Fibroblast of lung (primary cell): ENCODE measurements around the gene ST6GALNAC6. TPM values are rescaled to one million over a fixed set of nuclear protein-coding genes. Genes with fewer than 3 reads are reported as not detected.
A peak's percentile ranks its signal among the peaks of the same experiment; 100 is the strongest.

Source experiments
- DNase-seq, 2 donors: peaks; one replicate each; pipeline versions ENCODE4 v3.0.0 to v3.0.0-alpha.2; 2010; ENCODE audit warnings: low read depth in 2 of 2
- H2AFZ ChIP-seq: 2 replicates; pipeline ENCODE4 v1.5.1; 2012; ENCODE audit warnings: low read length, control low read depth, inconsistent platforms
- H3K27ac ChIP-seq: 2 replicates; pipeline ENCODE4 v1.5.1; 2011; ENCODE audit warnings: low read length, control low read depth; ENCODE audit not compliant: insufficient read depth
- H3K27me3 ChIP-seq: 2 replicates; pipeline ENCODE4 v1.5.1; 2011; ENCODE audit warnings: mild to moderate bottlenecking, low read length; ENCODE audit not compliant: control insufficient read depth, insufficient read depth
- H3K36me3 ChIP-seq: 2 replicates; pipeline ENCODE4 v1.5.1; 2011; ENCODE audit warnings: low read length; ENCODE audit not compliant: control insufficient read depth, insufficient read depth
- H3K4me1 ChIP-seq: 2 replicates; pipeline ENCODE4 v1.5.1; 2011; ENCODE audit warnings: low read length; ENCODE audit not compliant: control insufficient read depth, insufficient read depth; ENCODE audit errors: extremely low read depth
- H3K4me2 ChIP-seq: 2 replicates; pipeline ENCODE4 v1.5.1; 2011; ENCODE audit warnings: low read length, control low read depth; ENCODE audit not compliant: insufficient read depth; ENCODE audit errors: extremely low read depth
- H3K4me3 ChIP-seq, 4 experiments: fragments of 200-600 bp in 1 of 4; sonication (generic) in 1 of 4; replicated peaks in 1 of 4; 2 replicates each; pipeline ENCODE4 v1.5.1; 2011 to 2016; ENCODE audit warnings: low read length in 4 of 4, low read depth in 3 of 4, mild to moderate bottlenecking in 3 of 4, control low read depth in 2 of 4, inconsistent platforms in 1 of 4, mixed read lengths in 1 of 4; ENCODE audit not compliant: insufficient read depth in 1 of 4; ENCODE audit errors: control extremely low read depth in 1 of 4
- H3K79me2 ChIP-seq: 2 replicates; pipeline ENCODE4 v1.5.1; 2012; ENCODE audit warnings: mild to moderate bottlenecking, low read length, inconsistent platforms; ENCODE audit not compliant: control insufficient read depth, insufficient read depth
- H3K9ac ChIP-seq: 2 replicates; pipeline ENCODE4 v1.5.1; 2011; ENCODE audit warnings: mild to moderate bottlenecking, low read length, control low read depth; ENCODE audit not compliant: insufficient read depth
- H3K9me3 ChIP-seq: 2 replicates; pipeline ENCODE4 v1.5.1; 2012; ENCODE audit warnings: low read depth, low read length; ENCODE audit not compliant: control insufficient read depth, insufficient read depth
- H4K20me1 ChIP-seq: 2 replicates; pipeline ENCODE4 v1.5.1; 2011; ENCODE audit warnings: low read length; ENCODE audit not compliant: control insufficient read depth, insufficient read depth; ENCODE audit errors: extremely low read depth
- CTCF ChIP-seq, 2 donors: IDR thresholded peaks in 1 of 2; conservative IDR thresholded peaks in 1 of 2; 1 replicate in 1 of 2; 2 replicates in 1 of 2; pipeline ENCODE4 v1.5.1; 2011 to 2012; ENCODE audit warnings: low read length in 2 of 2, control low read depth in 1 of 2, inconsistent platforms in 1 of 2, low read depth in 1 of 2, mild to moderate bottlenecking in 1 of 2
- EZH2 ChIP-seq: IDR thresholded peaks from 2 replicates; pipeline ENCODE4 v1.5.1; 2012; ENCODE audit warnings: low read length, control low read depth, mild to moderate bottlenecking; ENCODE audit errors: missing control alignments
- polyA plus RNA-seq, 2 donors: library from polyadenylated mRNA; depleted of rRNA in 1 of 2; stranded (reverse) in 1 of 2; unstranded in 1 of 2; fragments of >200 nt; gene quantifications; 2 replicates each; pipeline ENCODE4 v1.2.1, GENCODE V29; 2011 to 2012; ENCODE audit warnings: missing spikeins in 1 of 2
- total RNA-seq: library from RNA; depleted of rRNA; stranded (reverse); fragments of >200 nt; gene quantifications from 2 replicates; pipeline ENCODE4 v1.2.1, GENCODE V29; 2014

ST6GALNAC6 gene
- total and polyA plus RNA-seq, 2 donors (not counting 1 experiment from before 2014, with no cell fraction given): 56.0 to 69.5 TPM

DNA sequence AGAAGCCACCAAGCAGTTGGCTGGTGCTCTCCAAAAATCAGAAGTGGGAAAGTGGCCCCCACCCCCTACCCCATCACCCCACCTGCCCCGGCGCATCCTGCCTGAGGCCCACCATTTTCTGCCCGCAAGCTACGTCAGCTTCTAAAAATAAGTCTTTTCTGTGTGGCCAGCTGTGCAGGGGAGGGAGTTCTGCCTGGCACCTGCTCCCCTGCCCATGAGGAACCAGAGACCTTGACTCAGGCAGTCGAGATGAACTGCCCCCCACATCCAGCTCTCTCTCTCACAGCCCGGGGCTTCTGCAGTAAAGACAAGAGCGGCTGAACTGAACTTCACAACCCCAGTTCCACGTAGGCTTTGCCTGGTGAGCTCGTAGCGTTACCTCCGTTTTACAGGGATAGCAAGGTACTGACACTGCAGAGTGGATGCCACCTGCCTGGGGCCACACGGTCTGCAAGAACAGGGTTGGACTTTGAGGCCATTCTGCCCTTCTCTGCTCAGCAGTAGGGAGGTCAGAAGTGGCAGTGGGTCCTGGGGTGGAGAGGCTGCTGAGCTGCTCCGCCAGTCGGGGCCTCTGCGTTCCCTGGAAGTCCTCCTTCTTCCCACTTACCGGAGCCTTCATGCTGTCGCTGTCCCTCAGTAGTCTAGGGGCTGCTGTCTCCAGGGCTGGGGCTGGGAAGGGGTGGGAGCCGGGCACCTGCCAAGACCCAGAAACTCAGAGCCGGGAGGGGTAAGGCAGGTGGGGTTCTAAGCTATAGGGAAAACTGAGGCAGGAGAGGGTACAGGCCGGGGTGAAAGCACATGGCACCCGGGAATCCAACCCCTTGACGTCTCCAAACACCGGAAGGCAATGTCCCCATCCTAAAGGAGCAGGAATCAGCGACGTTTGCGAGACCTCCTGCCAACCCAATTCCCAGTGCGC, 16.7 kb upstream of the ST6GALNAC6 start:
- no peaks in the 10 kb centered on the region for H3K27me3 ChIP-seq
- peak overlapping the region; percentile 51 to 82 (median 68) for H3K4me3 ChIP-seq
- H3K79me2 ChIP-seq: peaks cover 5% of the 10 kb centered on the region
- no peaks in the 10 kb centered on the region for H4K20me1 ChIP-seq
- peaks cover 29% of the 10 kb centered on the region for H3K4me1 ChIP-seq
- TF ChIP-seq EZH2 (no peak), CTCF (conservative IDR thresholded peaks at IDR 0.05 in 1 of 2, IDR thresholded peaks at IDR 0.05 in 1 of 2; ENCODE audit: low read depth in 1 of 2, low read length in 2 of 2) (no peak)
- H3K36me3 ChIP-seq: peaks cover 12% of the 10 kb centered on the region
- H2AFZ ChIP-seq: peak overlapping the region; percentile 71
- H3K4me2 ChIP-seq: peak overlapping the region; percentile 70
- H3K9me3 ChIP-seq: no peaks in the 10 kb centered on the region
- peak overlapping the region; percentile 71 for H3K9ac ChIP-seq
- peak overlapping the region; percentile 48 for H3K27ac ChIP-seq
- no peak for DNase-seq

DNA sequence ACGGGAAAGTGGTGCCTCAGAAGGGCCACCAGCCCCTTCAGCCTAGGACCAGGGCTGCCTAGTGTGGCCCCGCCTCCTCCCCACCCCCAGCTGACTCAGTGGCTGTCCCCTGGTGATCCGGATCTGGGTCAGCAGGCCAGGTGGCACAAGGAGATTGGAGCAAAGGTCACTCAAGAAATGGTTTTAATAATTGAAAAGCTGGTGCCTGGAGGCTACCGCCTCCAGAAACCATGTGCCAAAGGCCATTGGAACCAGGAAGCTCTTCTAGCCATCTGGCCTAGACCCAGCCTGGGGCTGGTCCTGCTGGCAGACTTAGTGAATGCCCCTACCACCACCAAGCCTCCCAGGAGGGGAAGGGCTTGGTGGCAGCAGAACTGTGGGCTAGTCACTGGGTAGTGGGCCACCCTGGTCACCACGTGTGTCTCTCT, 15.9 kb upstream of the ST6GALNAC6 start:
- no peaks in the 10 kb centered on the region for H3K9me3 ChIP-seq
- TF ChIP-seq EZH2 (no peak), CTCF (conservative IDR thresholded peaks at IDR 0.05 in 1 of 2, IDR thresholded peaks at IDR 0.05 in 1 of 2; ENCODE audit: low read depth in 1 of 2, low read length in 2 of 2) (no peak)
- H3K4me3 ChIP-seq: no peak overlapping the region
- H3K27me3 ChIP-seq: no peaks in the 10 kb centered on the region
- peak overlapping the region; percentile 70 for H3K4me2 ChIP-seq
- no peak for DNase-seq
- peaks cover 12% of the 10 kb centered on the region for H3K36me3 ChIP-seq
- H2AFZ ChIP-seq: no peak overlapping the region
- H3K27ac ChIP-seq: no peak overlapping the region
- H3K79me2 ChIP-seq: peaks cover 5% of the 10 kb centered on the region
- no peaks in the 10 kb centered on the region for H4K20me1 ChIP-seq
- no peak overlapping the region for H3K9ac ChIP-seq
- H3K4me1 ChIP-seq: peaks cover 31% of the 10 kb centered on the region

GRCh38 chr9:127913682-127914081, 14.3 kb upstream of the ST6GALNAC6 start:
- no peak for TF ChIP-seq CTCF (conservative IDR thresholded peaks at IDR 0.05 in 1 of 2, IDR thresholded peaks at IDR 0.05 in 1 of 2; ENCODE audit: low read depth in 1 of 2, low read length in 2 of 2)
- Histone ChIP-seq H4K20me1 (no peaks in the 10 kb centered on the region), H3K27me3 (no peaks in the 10 kb centered on the region), H2AFZ (no peak overlapping the region), H3K9ac (no peak overlapping the region), H3K79me2 (peaks cover 5% of the 10 kb centered on the region), H3K4me3 (no peak overlapping the region), H3K9me3 (no peaks in the 10 kb centered on the region), H3K27ac (no peak overlapping the region), H3K36me3 (peaks cover 16% of the 10 kb centered on the region), H3K4me2 (no peak overlapping the region), H3K4me1 (peaks cover 23% of the 10 kb centered on the region)
- no peak for DNase-seq
